GM19397 (cell line): ENCODE measurements around the gene SGCD.

Source experiments
- ATAC-seq: cut with Tn5 transposase; IDR thresholded peaks from one replicate; pipeline ENCODE4 v1.9.1; 2021; ENCODE audit warnings: mild to moderate bottlenecking, moderate library complexity; ENCODE audit not compliant: unreplicated experiment

SGCD gene

DNA sequence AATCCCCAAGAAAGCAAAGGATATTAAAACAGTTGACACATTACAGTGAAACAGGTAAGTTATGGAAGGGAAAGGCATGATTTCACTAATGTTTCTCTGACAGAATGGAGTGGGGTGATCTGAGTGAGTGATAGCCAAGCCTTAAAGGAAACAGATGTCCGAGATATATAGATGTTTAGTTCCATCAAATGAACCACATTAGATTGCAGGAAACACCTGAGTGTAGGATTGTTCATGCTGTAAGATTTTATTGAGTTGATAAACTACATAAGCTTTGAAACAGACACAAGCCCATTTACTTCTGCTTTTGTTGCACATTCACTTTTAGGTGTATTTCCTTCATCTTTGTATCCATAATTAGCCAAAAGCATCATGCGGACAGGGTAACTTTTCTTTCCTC lies 356.0 kb downstream of the SGCD start:
- no peak for ATAC-seq

DNA sequence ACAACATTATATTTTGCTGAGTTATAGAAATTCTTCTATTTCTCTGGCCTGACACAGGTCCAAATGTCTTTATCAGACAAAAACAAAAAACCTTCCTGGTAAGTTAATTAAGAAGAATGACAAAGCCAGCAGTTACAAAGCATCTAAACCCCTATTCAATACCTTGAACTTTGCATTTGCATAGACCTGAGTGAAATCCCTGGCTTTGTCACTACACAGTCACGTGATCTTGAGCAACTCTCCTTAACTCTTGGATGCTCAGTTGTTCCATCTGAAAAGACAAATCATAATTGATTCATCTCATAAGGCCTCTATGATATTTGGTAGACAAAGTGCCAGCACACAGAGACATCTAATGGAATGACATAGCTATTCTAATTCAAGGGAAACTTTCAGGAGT lies 356.5 kb downstream of the SGCD start:
- ATAC-seq: no peak

DNA sequence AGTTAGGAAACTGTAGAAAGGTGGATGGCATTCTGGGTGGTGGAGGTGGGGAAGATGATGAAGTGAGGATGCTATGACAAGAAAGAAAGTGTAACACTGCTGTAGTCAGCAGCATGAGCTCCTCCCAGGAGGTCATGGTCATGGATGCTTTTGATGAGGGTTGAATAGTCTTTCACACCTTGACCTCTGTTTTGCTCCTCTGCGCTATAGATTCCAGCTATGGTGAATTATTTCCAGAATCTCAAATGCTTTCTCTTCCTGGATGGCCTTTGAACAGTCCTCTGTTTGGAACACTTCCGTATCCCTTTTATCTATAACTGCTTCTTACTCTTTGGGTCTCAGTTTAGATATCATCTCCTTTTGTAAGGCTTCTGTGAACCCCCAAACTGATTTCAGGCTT lies 357.3 kb downstream of the SGCD start:
- no peak for ATAC-seq

DNA sequence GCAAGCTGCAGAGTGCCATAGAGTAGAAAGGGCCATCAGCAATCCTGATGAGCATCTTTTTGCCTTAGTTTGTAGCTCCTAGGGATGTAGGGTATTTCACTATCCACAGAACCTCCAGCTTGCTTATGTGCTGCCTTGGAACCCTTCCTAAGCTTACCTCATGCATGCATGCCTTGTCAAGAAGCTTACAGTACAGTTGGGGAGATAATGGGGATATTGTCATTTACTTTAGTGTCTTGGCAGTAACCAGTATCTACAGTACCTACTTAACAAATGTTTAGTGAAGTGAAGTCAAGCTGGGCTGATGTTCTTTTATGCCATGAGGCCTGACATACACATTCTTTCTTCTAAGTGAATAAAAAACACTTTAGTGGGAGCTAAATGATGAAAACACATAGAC lies 358.5 kb downstream of the SGCD start:
- ATAC-seq: no peak

DNA sequence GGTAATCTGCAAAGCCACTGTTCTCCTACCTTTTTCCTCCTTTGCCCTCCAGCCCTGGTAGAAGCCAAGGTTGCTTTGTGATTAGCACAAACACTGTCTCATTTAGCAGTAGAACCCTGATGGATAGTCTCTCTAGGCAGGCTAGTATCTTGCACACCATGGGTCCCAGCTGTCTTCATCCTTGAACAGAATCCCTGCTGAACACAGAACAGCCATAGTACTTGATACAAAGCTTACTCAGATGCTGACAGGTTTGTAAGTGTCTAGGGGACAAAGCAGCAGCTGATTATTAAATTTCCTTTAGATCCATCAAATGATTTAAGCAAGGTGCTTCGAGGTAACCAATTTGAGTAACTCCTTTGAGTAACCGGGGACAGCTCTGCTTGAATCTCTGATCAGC lies 359.4 kb downstream of the SGCD start:
- ATAC-seq: no peak

DNA sequence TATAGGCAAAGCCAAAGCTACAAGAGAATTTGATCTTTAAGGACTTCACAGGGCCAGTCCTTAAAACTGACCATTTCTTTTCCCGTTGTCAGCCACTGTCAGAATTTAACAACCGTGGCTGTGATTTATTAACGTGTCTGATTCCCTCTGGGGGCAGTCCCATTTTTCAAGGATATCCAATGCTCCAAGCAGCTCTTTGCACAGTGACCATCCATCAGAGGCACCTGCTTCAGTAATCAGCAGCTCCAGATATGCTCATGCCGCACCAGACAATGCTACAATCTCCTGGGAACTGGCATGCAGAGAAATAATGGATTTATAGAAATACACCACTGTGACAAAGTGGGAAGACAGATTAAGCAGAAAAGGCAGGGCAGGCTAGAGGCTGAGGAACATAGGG lies 359.8 kb downstream of the SGCD start:
- ATAC-seq: no peak

DNA sequence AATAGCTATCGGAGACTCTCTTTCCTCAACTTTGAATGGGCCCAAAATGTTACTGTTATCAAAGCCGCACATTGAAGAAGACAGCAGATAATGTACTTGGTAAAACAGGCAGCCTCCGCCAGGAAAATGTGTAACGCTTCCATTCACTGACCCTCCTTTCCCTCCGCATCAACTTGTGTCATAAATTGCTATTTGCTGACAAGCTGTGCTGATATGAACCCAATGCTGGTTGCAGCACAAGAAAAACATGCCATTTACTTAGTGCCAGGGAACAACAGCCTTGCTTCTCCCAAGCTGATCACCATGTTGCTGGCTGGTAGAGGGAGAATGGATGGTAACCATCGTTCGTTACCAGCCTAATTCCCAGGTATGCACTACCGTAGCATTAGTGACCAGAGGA lies 360.6 kb downstream of the SGCD start:
- no peak for ATAC-seq

DNA sequence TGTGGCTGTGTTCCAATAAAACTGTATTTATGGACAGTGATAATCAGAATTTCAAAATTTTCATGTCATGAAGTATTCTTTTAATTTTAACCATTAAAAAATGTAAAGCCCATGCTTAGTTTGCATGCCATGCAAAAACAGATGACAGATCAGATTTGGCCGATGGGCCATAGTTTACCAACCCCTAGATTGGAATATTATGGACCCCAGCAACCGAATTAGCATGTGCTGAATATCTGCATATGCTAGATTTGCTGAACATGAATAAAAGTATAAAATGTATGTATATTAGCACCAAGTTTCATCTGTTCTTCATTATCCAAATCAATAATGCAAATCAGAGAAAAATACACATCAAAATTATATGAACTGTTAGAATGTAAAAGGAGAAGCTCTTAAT lies 364.6 kb downstream of the SGCD start:
- no peak for ATAC-seq

DNA sequence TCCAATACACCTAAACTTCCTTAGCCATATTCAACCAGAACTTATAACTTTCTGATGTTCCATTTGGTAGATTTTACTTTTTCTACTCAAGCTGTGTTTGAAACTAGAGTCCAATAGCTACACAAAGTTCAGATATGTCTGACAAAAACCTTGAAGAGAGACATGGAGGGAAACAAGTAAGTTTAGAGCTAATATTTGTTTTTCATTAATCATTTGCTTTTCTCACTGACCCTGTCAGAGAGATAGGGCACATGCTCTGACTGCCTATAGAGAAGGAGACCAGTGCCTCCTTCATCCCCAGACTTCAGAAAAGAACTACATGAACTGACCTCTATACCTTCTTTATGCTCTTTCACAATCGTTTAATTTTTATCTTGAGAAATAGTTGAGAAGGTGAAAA lies 366.1 kb downstream of the SGCD start:
- no peak for ATAC-seq

DNA sequence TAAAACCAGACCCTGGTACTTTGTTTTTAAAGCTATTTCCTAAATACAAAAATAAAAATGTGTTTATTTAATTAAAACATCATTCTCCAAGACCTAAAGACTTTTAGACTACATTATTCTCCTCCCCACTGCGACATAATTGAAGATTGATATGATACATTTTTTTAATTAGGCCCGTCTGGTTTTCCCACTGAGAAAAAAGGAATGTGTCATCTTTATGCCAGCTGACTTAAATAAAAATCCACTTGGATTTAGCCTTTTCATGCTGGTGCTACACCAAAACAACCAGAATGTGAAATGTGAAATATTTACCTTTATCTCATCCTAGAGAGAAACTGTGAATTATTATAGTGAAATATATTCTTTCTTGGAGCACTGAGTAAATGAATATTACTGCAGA lies 367.6 kb downstream of the SGCD start:
- no peak for ATAC-seq

DNA sequence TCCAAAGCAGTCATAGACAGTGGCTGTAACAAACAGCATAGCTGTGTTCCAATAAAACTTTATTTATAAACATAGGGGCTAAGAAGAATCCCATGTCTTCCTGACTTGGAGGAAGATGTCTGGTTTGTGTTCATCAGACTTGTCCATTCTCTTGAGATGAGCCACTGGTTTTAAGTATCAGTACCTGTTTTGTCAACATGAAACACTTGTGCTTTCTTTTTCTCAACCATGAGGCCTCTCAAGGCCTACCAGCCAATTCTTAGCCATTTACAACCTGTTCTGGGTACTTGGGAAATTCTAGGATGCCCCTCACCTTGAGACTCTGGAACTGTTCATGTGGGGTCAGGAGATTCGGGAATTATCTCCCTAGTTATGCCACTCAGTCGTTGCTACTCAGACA lies 368.8 kb downstream of the SGCD start:
- no peak for ATAC-seq

DNA sequence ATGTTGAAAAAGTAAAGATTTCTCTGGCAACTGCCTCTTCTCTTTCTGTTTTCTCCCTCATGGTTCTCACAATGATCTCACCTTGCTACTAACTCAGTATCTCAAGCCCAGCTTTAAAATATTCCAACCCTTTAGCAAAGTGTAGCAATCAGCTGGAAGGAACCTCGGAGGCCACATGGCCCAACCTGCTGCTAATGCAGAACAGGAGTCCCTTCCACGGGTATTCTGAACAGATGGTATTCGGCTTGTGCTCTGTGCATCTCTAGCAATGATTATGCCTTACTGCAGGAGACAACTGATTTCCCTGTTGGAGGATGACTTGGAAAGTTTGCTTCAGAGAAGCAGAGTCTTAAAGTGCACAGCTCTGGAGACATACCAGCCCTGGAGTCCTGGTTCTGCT lies 371.4 kb downstream of the SGCD start:
- ATAC-seq: no peak

DNA sequence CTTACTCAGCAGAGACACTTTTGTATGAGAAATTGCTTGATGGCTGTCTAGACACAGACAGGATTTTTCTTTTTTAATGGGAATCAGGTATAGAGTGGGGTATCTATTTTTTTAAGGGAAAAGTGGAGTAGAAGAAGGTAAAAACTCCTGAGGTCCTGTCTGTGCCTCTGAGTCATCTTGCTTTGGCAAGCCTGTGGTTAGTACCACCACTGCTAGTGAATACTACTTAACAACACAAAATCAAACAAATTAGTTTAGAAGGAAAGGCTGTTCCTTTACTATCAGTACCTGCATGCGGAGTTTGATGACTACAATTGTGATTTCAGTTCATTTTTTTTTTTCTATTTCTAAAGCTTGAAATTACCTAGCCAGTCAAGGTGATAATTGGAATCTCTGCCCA lies 372.2 kb downstream of the SGCD start:
- no peak for ATAC-seq

DNA sequence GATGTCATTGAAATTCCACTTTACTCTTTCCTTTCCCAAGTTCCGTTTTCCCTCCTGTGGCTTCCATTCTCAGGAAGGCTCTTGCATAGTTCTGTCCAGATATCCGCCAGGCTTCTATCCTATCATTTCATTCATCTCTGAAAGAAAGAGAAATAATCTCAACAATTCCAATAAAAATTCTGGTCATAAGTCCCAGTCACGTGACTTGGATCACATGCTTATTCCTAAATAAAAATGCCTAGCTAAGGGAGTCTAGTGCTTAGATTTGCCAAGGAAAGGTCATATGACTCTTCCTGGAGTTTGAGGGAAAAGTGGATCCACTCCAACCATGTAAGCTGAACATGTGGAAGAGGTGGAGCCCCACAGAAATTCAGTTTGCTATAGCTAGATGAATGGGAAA lies 377.2 kb downstream of the SGCD start:
- no peak for ATAC-seq

DNA sequence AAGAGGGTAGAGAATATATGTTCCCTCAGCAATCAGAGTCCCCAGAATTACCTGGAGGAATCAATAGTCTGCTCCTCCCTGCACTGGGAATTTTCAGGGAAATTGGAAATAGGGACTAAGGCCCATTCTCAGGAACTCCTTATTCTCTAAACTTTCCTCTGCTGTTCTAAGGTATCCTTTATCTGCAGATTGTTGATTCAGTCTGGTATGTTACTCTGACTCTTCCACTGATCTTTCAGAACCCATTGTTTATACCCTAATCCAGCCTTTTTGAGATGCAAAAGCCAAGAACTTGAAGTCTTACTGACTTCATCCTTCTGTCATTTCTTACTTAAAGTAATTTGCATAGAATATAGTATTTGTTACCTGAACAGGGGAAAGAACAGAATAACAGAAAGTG lies 379.7 kb downstream of the SGCD start:
- ATAC-seq: no peak

DNA sequence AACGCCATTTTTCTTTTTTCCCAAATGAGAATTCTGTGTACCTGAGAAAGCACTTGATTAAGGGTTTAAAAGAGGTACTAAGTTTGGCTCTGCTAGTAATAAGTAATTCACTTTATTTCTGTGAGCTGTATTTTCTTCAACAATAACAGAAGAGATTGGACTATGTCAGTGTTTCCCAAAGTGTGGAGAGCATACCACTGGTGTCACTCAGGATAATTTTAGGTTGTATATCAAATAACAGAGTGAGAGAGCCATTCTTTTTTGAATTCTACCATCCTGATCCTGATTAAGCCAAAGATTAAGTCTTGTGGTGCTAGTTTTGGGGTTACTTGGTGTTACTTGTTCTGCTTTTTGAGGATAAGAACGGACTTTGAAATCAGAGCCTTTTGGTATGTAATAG lies 380.8 kb downstream of the SGCD start:
- ATAC-seq: no peak

DNA sequence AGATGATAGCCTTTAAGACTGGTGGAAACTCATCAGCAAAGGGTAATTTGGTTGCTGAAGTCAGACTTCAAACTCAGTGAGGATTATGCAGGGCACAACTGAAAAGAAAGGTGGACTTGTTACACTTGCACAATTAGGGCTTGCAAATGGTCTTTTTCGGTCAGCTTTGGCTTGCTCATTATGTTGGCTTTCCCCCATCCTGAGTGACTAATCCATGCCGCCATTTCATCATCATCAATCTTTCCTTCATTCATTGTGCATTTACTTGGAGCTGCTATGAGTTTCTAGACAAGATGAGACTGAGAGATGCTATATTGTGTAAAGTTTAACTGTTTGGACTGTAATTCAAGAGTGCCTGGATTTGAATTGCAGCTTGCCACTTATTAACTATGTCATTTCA lies 388.3 kb downstream of the SGCD start:
- no peak for ATAC-seq

DNA sequence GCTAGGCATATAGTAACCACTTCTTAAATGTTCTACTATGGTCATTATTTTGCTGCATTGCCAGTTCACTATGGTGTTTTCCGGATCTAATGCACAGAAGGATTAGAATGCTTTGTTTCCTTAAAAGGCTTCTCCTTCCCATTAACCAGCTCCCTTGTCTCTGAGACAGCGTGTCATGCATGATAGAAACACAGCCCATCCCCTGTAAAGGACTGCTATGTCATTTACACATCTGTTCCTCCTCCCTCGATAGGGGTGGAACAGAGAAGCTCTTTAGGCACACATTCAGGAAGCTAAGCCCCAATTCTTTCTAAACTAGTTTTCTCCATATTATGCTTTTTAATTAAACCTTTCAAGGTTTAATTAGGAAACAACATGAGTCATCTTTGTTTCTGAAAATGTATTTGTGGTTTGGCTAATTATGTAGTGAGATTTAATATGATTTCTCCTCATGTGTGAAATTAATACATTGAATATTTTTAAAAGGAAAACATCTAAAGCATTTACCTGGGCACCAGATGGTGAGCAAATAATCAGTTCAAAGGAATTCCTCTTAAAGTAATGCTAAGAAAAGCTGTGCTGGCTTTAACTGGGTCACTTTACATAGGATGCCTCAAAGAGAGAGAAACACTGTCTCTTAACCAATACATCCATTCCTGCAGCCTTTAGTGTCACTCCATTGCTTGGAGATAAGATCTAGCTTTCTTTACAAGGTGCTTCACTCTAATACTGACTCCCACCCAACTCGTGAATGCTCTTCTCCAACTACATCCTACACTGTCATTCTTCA lies 389.8 kb downstream of the SGCD start:
- no peak for ATAC-seq

DNA sequence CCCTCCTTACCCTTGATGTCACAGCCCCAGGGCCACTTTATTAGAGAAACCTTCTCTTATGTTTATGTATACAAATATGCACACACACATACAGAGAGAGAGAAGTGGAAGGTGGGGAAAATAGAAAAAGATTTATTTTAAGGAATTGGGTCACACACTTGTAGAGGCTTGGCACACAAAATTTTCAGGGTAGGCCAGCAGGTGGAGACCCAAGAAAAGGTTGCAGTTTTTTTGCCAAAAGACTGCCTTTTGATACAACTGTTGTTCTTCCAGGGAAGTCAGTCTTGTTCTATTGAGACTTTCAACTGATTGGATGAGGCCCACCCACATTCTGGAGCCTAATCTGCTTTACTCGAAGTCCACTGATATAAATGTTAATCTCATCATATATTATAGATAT lies 392.0 kb downstream of the SGCD start:
- ATAC-seq: no peak

DNA sequence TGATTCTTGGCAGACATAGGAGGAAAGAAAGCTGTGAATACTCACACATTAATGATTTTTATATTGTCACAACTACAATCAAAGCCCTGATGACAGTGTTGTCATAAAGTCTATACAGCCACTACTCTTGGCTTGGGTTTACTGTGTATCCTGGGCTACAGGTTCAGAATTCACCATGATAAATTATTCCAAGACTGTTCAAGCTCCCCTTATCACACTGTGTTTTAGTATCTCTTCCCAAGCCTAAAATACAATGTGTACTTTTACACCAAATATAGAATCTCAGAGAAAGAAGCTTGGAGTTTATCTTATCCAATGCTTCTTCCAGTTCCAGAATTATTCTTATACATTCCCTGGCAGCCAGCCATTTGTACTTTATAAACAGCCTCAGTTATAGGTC lies 395.4 kb downstream of the SGCD start:
- ATAC-seq: no peak

DNA sequence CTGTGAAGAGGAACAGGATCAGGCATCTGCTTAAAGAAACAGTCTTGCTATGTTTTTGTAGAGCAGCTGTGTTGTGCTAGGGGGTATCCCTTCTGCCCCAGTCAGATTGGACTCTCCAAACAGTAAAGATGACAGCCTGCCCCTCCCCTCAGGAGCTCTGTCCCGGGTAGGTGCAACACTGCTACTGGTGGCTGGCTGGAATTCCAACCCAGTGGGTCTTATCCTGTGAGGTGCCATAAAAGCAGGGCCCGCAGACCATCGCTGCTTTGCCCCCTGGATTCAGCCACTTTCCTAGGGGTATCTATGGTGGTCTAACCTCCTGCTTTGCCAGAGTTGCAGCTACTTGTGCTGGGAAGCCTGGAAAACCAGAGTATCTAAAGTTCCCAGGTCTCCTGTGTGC lies 408.5 kb downstream of the SGCD start:
- ATAC-seq: no peak

DNA sequence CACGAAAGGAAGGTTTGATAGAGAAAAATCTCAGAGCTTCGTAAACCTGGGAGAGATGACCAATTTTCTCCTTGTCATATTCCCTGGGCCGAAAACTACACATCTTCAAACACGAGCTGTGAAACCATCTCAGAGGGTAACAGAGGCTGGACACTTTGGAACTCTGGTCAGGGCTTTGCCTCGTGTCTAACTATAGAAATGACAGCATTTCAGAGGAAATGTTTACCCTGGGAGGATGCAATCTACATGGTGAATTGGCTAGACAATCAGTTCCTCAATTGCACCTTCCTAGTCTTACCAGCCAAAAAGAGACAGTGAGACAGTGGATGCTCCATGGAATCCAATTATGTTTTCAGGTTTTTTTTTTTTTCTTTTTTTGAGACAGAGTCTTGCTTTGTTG lies 414.6 kb downstream of the SGCD start:
- ATAC-seq: no peak

DNA sequence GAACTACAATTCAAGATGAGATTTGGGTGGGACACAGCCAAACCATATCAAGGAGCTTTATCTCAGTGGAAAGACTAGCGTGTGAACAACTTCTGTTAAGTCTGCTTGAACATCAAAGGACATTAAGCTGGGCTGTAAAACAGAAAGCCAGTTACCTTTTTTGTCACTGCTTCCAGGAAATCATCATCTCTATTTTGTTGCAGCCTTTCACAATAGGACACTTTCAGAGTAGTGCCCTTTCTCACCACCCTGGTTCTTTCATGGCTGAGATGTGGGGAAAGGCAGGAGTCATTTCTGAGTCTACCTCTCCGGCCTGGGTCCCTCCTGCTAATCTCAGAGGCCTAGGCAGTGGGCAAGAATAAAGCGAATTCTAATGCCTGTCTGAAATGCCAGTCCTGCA lies 426.9 kb downstream of the SGCD start:
- no peak for ATAC-seq
